NCI-H524 (cell line): ENCODE data around the gene GPR108.

Experiments
- DNase-seq, 2 experiments: peaks; one replicate each; lab custom pipeline; 2025; lab: John Stamatoyannopoulos, UW

Gene GPR108

DNA sequence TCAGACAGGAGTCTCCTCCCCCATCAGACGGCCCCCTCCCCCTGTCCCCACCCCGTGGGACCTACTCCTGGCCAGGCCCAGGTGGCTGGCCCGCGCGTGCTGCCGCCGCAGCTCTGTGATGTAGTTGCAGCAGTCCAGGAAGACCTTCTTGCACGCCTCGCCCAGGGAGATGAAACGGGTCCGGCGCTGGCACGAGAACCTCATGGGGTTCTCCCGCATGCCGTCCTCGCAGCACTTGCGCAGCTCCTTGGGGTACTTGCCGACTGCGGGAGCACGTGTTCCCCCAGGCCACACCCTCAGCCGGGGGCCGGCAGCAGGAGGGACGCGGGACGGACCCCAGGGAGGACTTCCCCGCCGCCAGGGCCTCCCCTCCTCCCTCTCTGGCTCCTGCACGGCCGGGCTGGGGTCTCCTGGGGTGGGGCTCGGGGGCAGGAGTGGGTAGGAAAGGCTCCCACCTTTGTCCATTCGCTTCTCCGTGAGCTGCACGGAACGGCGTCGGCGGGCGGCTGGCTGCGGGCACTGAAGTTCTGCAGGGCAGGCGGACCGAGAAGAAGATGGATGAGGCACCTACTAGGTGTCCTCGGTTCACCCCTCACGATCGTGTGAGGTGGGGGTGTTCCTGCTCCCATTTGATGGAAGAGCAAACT is 30.2 kb downstream of the GPR108 start:
- no peak for DNase-seq

DNA sequence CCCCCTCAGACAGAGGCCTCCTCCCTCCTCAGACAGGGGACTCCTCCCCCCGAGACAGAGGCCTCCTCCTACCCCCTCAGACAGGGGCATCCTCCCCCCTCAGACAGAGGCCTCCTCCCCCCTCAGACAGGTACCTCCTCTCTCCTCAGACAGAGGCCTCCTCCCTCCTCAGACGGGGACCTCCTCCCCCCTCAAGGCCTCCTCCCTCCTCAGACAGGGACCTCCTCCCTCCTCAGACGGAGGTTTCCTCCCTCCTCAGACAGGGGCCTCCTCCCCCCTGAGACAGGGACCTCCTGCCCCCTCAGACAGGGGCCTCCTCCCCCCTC is 30.8 kb downstream of the GPR108 start:
- no peak for DNase-seq

DNA sequence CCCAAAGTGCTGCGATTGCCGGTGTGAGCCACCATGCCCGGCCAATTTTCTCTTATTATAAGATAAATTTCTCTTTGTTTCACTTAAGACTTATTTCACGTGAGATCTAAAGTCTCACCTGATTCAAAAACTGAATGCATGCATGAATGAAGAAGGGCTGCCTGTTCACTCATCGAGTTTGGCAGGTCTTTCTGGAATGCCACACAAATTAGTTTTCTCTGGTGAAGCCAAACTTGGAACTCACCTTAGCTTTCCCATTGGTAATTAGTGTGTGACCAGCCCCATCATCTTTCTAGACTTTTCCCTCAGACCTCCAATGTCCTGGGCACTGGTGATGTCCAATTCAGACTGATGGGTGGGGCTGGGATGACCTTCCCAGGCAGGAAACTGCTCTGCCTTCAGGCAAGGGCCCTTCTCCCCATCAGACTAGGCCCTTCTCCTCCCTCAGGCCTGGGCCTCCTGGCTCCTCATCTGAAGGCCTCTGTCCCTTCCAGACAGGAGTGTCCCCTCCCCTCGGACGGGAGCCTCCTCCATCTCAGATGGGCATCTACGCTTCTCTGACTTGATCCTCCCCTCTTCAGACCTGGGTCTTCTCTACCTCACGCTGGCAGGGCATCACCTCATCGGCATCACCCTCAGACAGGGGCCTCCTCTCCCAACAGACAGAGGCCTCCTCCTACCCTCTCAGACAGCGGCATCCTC is 31.3 kb downstream of the GPR108 start:
- no peak for DNase-seq

DNA sequence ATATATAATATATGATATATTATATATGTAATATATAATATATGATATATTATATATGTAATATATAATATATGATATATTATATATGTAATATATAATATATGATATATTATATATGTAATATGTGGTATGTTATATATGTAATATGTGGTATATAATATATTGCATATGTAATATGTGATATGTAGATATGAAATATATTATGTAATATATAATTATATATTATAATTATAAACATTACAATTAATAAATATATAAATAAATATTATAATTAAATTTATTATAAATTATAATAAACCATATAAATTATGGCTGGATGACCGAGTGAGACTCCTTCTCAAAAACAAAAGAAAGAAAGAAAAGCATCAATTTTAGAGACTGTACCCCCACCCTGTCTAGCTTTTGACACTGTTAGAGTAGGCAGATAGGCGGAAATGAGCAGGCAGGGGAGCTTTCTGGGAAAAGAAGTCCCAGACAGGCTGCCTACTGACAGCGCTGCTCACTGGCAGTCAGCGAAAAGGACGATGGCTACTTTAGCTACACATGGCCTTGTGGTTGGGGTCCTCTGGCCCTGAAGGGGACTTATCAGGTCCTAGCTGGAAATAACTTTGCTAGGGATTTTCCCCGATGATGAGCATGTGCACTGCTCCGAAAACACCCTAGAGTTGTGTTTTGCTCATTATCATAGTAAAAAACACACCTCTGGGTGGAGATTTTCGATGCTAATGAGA is 36.6 kb downstream of the GPR108 start:
- DNase-seq = no peak

DNA sequence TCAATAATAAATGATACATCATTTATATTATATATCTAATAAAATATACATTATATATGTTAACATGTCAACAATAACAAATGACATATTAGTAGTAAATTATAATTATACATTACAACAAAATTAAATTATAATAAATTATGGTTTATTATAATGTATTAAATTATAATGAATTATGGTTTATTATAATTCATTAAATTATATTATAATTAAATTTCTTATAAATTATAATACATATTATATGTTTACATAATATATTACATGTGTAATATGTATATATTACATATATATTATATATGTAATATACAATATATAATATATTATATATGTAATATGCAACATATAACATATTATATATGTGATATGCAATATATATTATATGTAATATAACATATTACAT is 37.4 kb downstream of the GPR108 start:
- DNase-seq = no peak

DNA sequence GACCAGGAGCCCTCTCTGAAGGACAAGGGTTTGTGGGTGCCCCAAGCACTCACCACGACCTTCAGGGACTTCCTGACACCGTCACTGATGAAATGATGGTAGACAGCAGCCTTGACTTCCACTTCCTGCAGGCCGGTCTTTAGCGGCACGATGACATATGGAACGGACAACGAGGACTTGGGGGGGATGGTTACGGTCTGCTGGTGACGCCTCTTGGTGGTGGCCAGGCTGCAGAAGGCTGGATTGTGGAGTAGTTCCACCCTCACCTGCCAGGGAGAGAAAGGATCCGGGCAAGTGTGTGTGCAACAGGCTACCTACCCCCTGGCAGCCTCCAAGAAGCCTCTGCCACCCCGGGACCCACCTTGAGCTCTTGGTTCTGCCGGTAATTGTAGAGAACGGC is 40.1 kb downstream of the GPR108 start:
- DNase-seq = no peak

DNA sequence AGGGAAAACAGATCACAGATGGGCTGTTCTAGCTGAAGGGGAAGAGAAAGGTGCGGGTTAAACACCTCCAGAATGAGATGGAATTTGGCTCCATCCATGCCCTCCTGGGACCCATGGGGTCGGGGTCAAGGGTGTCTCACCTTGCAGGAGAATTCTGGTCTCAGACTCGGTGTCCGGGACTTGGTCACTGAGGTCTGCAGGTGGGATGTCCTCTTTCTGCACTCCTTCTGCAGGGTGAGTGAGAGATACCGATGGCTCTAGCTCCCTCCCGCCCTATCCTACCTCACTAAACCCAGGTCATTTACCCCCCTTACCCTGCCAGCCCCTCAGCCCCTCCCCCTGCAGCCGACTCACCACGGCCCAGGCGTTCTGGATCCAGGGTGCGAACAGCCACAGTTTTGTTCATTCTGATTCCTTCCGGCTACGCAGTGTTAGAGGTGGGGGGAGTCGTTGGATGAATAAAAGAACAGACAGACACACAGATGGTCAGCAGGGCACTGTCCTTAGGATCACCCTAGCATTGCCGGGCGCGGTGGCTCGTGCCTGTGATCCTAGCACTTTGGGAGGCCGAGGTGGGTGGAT is 41.0 kb downstream of the GPR108 start:
- no peak for DNase-seq

DNA sequence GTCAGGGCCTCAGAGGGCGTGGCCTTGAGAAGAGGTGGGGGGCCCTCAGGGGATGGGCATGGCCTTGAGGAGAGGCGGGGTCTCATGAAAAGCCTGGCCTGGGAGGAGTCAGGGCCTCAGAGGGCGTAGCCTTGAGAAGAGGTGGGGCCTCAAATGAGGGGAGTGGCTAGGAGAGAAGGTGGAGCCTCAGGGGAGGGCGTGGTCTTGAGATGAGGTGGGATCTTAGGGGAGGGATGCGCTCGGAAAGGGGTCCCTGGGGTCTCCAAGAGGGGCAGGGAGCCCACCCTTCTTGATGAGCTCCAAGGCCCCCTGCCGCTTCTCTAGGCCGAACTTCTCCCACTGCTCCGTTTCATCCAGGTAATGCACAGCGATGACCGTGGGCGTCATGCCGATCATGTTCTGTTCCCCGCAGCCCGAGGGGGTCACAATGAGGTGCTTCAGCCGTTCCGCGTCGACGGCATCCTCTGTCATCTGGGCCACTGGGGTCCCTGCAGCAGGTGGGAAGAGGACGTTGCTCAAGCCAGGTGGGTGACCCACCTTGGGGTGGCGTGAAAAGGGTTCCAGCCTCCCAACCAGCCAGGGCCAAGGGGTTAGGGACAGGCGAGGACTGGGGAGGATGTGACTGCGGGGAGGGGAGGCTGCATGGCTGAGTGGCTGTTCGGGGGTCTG is 43.1 kb downstream of the GPR108 start:
- DNase-seq = no peak

DNA sequence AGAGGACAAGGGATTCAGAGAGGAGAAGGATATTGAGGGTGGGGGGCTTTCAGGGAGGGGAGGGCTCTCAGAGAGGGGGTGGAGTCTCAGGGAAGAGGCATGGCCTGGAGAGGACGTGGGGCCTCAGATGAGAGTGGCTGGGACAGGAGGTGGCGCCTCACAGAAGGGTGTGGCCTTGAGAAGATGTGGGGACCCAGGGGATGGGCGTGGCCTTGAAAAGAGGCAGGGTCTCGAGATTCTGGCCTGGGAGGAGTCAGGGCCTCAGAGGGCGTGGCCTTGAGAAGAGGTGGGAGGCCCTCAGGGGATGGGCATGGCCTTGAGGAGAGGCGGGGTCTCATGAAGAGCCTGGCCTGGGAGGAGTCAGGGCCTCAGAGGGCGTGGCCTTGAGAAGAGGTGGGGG is 43.7 kb downstream of the GPR108 start:
- DNase-seq = no peak

DNA sequence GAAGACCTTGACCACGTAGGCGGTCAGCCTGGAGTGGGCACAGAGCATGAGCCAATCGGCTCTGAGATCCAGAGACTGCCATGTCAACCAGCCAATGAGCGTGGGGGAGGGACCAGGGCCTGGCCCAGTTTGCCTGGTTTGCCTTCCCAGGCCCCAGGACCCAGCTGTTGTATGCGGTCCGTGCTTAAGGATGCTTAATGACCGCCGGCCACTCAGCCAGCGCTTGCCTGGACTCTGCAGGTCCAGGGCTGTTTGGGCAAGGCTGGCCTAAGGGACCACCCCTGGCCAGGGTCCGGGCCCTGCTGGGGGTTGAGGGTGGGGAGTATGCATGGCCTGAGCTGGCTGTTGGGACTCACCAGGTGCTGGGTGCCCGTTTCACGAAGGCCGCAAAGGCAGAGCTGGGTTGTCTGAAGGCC is 44.3 kb downstream of the GPR108 start:
- DNase-seq = no peak

DNA sequence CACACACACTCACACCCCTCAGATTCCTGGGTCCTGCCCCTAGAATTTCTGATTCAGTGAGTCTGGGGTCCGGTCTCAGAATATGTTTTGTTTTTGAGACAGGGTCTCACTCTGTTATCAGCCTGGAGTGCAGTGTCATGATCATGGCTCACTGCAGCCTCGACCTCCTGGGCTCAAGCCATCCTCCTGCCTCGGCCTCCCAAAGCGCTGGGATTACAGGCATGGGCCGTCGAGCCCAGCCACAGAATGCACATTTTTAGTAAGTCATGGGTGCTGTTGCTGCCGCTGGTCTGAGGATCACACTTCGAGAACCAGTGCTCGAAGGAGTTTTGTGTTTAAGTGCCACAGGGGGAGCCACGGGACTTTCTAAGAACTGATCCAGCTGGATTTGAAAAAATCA is 45.4 kb downstream of the GPR108 start:
- DNase-seq = no peak

DNA sequence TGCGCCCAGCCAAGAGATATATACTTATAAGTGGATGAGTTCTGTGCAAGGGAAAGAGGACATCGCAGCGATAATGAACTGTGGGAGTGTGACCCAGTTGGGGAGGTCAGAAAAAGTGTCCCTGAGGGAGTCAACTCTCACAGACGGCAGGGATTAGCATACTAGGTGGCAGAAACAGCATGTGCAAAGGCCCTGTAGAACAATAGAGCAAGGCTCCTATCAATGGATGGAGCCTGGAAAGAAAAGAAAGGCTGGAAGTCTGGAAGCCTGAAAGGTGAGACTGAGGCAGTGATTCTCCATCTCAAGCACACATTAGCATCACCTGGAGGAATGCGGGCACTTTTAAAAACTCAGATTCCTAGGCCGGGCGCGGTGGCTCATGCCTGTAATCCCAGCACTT is 46.0 kb downstream of the GPR108 start:
- DNase-seq = no peak

DNA sequence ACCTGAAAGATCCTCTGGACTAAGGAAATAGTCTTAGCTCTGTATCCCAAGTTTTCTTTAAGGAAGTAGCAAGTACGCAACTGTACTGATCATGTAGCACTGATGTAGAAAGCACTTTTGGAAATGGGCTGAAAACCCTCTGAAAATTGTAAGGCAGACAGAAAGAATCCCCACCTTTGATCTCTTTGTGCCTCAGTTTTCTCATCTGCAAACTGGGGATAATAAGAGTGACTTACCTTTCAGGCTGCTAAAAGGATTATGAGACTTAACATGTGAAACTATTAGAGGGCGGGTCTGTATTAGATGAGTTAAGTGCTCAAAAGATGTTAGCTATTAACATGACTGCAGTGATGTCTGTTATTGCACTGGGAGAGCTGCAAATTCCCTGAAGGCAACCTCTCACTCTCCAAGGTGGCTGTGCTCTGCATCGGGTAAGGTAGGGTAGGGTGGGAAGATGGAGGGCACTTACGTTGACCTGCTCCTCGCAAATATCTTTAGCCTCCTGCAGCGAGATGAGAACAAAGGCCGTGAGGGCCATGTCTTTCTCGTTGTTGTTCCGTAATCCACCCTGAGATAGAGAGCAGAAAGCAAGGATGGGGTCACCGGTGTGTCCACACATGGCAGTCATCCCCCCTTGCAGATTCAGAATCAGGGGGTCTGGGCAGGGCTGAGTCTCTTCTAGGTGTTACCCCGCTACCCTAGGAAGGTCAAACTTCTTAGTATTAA is 47.1 kb downstream of the GPR108 start:
- no peak for DNase-seq

DNA sequence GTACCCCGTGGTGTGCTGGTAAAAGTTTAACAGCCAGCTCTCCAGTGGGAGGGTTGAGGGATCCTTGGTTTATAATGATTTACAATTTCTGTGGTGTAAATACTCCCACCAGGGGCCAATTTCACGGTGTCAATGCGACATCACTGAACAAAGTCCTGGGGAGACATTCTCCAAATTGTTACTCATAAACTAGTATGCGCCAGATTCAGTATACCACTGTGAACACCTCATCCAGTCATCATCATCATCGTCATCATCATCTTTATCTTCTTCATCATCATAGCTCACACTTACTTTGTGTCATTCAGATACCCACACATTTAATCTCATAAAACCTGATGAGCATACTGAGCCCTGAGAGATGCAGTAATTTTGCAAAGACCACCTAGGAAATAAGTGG is 50.3 kb downstream of the GPR108 start:
- DNase-seq = no peak

DNA sequence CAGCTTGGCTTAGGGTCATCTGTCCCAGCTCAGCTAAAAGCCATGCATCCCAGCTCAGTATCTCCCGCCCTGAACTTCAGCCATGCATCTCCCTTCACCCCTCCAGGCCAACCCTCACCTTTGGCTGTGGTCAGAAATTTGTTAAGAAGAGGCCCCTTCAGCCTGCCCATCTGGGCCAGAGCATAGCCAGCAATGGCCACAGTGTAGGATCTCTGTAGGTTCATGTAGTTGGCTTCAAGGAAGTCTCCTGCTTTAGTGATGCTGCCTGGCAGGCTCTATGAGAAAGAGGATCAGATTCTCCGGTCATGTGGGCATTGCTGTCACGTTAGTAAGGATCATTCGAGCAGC is 50.8 kb downstream of the GPR108 start:
- DNase-seq = no peak

DNA sequence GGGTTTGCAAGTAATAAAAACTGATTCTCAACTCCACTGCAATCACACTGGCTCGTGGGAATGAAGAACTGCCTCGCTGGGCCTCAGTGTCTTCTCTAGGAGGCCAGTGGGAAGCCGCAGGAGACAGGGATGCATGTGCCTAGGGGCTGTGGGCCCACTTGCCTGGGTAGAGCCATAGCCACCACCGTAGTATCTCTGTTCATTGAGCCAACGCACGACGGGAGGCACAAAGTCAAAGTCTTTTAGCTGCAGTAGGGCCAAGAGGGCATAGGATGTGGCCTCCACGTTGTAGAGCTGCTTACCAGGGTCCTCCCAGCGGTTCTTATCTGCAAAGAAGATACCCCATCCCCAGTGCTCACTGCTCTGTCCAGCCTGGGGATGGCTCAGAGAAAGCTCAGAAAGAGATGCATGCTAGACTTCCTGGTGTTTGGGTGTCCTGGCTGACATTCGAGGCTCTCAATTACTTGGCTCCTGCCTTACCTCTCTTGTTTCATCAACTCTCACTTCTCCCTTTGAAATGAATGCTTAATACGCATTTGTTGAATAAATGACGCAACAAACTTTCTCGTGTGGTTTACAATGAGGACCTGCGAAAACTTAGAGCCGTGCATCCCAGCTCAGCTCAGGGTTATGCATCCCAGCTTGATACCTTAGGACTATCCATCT is 51.3 kb downstream of the GPR108 start:
- DNase-seq = no peak

DNA sequence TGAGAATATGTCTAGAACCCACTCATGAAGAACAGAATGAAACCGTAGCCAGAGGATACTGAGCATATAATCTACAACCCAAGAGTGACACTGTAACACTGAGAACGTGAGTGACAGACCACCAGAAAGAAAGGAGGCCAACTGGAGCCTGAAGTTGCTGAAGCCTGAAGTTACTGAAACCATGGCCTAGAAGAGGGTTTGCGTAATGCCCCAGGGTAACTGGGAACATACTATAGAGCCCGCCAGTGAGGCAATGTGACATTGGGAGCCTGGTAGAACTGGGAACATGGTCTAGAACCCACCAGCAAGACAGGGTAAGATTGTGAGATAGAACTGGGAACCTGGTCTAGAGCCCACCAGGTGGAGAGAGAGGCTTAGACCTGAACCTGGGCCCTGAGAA is 51.9 kb downstream of the GPR108 start:
- DNase-seq = no peak

DNA sequence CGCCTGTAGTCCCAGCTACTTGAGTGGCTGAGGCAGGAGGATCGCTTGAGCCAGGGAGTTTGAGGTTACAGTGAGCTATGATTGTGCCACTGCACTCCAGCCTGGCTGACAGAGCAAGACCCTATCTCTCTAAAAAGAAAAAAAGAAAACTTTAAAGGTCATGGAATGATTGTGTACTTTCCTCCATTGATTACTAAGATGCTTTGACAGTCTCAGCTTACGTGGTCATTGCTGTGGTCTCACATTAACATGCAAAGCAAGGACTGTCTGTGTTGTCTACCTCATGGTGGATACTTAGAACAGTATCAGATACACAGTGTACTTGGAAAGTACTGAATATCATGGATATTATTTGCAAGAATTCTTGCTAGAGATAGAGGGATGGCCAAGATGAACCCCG is 53.4 kb downstream of the GPR108 start:
- DNase-seq = no peak

DNA sequence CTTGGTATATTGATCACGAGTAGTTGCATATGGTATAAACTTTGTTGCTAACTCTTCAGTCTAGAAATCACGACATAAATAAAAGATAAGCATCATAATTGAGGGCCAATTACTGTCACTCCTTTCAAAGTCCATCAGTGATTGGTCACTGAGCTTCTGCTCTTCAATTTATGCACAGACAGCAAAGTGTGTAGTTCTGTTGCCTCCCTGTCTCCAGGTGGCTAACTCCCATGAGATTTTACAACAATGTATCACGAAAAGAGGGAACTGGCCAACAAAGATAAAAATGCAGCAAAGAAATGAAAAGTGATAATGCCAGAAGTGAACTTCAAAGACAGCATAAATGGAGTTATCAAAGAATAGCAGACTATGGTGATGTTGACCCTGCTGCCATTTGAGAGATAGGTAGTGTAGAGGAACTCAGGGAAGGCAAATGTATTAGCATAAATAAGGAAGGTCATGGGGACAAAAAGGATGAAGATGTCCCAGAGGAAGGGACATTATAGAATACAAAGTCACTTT is 54.7 kb downstream of the GPR108 start:
- DNase-seq = no peak

DNA sequence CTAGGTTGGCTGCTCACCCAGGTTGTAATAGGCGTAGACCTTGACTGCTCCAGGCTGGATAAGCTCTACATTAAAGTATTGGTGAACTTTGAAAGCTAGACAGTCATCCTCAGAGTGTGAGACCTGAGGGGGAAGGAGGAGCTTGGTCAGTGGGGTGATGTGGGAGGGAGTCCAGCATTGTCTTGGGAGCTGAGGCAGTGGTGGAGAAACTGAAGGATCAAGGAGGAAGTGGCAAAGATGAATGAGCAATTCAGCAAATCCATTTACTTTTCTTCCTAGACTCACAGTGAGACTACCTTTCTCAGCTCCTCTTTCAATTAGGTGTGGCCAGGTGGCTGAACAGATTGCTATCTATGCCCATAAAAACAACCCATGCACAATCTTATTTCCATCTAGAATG is 57.2 kb downstream of the GPR108 start:
- no peak for DNase-seq
